GM23248 (cell line): ENCODE data around the gene KANK3.

Source experiments
- EZH2 ChIP-seq: fragments of 200-600 bp; sonication (generic); IDR thresholded peaks from 2 replicates; pipeline ENCODE4 v1.6.1; 2018; ENCODE audit warnings: antibody characterized with exemption, mild to moderate bottlenecking; ENCODE audit not compliant: insufficient read depth, poor library complexity, severe bottlenecking
- EZH2phosphoT487 ChIP-seq: fragments of 200-600 bp; sonication (generic); IDR thresholded peaks from 2 replicates; pipeline ENCODE4 v1.6.1; 2018; ENCODE audit warnings: antibody characterized with exemption, moderate library complexity, mild to moderate bottlenecking, low read depth; ENCODE audit not compliant: insufficient read depth

GRCh38 chr19:8316351-8317125 is 26.5 kb downstream of the KANK3 start:
- no peak for TF ChIP-seq EZH2phosphoT487
- TF ChIP-seq EZH2: no peak
